HG02884 (cell line): ENCODE data around the gene BNIPL.

Experiments
- ATAC-seq: cut with Tn5 transposase; IDR thresholded peaks from one replicate; pipeline ENCODE4 v1.9.1; 2021; ENCODE audit warnings: mild to moderate bottlenecking, moderate library complexity; ENCODE audit not compliant: unreplicated experiment

The BNIPL gene, protein sequence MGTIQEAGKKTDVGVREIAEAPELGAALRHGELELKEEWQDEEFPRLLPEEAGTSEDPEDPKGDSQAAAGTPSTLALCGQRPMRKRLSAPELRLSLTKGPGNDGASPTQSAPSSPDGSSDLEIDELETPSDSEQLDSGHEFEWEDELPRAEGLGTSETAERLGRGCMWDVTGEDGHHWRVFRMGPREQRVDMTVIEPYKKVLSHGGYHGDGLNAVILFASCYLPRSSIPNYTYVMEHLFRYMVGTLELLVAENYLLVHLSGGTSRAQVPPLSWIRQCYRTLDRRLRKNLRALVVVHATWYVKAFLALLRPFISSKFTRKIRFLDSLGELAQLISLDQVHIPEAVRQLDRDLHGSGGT

DNA sequence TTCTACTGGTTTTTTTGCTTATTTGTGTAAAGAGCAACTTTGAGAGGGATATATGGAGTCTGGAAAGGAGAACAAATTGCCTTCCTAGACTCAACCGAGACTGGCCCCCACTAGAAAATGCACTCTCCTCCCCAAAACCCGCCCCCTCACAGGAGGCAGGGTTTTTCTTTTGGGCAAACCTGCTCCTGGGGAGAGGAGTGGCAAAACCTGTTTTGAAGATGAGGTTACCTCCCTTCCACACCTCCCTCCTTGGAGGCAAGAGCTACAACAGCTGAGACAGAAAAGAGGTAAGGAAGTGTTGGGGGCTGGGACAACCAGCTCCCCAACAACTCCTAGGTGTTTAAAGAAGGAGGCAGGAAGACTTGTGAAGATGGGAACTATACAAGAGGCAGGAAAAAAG, at the start of gene BNIPL:
Gene BNIPL (plus strand): TSS at position 231 of the 400 bp plus-strand sequence. CDS start 140 bp downstream, at position 371.
- no peak for ATAC-seq

DNA sequence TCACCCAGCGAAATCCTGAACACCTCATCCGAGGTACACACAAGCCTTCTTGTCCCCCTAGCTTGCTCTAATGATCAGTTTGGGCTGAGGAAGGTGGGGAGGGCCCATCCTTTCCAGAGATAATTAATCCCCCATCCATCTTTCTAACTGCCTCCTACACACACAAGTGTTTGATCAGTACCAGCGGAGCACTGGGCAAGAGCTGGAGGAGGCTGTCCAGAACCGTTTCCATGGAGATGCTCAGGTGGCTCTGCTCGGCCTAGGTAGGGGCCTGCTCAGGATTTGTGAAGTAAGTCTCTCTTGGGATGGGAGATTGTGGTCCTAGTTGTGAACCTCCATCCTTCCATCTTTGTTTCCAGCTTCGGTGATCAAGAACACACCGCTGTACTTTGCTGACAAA, 48.5 kb upstream of the BNIPL start:
- ATAC-seq: no peak

DNA sequence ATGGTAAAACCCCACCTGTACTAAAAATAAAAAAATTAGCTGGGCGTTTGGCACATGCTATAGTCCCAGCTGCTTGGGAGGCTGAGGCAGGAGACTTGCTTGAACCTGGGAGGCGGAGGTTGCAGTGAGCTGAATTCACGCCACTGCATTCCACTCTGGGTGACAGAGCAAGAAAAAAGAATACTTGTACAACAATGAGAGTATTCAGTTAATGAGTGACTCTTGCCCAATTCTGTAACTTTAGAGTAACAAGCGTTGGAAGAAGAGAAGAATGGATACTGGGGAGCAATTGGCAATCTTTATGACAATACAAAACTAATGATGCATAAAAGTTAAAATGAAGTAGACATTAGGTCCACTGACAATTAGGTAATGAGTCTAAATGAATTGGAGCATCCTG, 43.8 kb upstream of the BNIPL start:
- ATAC-seq: no peak

DNA sequence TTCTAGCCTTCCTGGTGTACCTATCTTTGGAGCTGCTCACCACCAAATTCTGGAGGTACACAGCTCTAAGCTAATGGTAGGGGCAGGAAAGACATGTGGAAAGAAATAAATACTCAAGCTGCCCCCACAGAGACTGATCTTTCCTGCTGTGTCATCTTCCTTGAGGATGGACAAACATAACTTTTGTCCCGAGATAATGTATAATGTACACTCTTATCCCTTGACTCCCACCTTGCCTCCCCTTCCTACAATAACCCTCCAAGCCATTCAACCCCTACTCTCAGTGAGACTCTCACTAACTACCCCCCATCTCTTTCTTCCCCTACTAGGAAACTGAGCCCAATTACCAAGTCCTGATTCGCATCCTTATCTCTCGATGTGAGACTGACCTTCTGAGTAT, 42.1 kb upstream of the BNIPL start:
- no peak for ATAC-seq

DNA sequence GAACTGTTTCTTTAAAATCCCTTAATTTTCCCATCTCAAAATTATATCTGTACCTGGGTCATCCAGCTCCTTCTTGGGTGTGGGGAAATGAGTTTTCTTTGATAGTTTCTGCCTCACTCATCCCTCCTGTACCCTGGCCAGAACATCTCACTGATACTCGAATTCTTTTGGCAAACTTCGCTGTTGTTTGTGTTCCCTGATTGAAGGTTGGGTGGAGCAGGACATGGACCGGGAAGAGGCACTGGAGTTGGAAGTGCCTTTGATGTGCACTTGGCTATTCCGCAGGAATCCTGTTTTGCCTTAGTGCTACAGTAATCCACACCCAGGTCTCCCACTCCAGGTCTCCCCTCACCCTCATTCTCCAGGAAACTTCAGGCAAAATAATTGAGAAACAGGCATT, 40.9 kb upstream of the BNIPL start:
- no peak for ATAC-seq

DNA sequence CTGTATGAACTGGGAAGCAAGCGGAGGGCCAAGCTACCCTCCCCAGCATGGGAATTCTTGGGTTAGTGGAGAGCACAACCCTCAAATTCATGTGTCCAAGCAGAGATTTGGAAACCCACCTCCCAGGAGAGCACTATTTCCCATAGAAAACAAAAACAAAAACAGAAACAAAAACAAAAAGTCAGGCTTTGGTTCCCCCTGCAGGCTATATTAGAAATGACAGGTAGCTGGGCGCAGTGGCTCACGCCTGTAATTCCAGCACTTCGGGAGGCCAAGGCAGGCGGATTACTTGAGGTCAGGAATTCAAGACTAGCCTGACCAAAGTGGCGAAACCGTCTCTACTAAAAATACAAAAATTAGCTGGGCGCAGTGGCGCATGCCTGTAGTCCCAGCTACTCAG, 40.5 kb upstream of the BNIPL start:
- ATAC-seq: no peak

DNA sequence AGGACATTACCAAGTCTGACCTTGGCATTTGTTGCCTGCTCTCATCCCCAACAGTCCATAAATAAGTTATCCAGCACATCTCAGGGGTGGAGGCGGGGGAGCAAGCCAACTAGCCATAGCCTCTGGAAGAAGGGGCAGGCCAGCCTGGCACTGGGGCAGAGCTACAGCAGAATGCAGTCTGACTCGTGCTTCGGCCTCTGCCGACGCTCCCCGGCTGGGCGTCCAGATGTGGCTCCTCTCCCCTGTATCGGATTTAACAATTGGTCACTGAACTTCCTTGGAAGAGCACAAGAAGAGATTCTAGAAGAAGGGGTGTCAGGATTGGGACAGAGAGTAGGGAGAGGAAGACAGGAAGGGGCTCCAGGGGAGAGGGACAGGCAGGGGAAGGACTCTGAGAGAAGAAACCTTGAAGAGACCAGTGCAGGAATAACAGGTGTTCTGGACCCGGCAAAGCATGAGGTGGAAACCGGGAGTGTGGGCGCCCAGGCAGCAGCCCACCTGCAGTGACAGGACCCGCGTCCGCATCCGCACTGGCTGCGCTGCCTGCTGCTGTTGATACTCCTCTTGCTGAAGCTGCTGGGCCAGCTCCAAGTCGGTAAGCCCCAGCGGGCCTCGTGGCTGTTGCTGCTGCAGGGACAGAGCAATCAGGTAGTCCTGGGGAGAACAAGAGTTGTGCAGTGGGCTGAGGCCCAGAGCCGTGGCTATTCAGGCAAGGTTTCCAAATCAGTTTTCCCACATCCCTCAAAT, 39.1 kb upstream of the BNIPL start:
- no peak for ATAC-seq

DNA sequence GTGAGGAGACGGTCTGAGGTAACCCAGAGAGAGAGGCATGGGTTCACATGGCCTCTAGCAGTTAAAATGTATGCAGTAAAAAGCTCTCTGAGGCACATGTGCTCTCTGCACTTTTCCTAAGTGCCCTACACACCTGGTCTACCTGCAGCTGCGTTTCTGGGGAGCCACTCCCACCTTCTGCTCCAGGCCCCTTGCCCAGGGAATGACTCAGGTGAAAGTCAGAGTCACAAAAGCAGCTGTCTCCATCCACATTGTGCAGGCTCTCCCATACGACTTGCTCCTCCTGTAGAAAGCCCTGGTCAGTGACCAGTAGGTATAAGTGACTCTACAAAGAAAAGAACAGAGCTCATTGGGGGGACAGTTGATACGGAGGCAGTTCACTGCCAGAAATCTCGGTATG, 38.4 kb upstream of the BNIPL start:
- ATAC-seq: no peak

DNA sequence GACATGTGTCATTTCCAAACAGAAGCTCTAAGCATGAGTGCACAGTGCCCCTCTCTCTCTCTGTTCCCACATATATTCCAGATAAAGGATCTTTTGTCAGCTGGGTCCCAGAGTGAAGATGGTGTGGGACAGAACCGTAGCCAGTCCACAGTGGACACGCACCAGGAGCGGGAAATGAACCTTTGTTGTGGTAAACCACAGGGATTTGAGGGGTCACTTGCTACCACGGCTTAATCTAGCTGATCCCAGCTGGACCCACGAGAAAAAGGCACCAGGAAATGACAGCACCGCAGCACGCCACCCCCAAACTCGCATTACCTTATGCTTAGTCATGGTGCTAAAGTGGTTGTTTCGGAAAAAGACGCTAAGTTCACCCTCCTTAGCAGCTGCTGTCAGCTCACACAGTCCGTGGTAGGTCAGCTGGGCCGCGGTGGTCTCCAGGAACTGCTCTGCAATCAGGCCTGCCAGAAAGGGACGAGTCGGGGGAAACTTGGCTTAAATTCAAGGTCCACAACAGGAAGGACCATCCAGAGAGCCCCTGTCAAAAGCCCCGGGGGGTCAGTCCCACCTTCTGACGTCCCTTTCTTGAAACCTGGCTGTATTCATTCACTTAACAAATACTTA, 37.2 kb upstream of the BNIPL start:
- ATAC-seq: no peak

DNA sequence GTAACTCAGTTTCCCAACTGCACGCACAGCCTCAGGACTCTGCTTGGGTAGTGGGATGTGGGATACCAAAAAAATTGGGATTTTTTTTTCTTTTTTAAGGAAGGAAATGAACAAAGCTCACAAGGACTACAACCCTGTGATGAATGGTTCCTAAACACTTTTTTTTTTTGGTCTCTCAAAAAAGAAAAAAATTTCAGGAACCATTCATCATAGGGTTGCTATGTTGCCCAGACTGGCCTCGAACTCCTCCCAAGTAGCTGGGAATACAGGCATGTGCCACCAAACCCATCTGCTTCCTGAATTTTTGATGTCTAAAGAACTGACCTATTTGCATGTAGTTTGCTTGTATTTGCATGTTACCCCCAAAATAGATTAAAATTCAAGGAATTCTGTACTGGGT, 36.5 kb upstream of the BNIPL start:
- ATAC-seq: no peak

DNA sequence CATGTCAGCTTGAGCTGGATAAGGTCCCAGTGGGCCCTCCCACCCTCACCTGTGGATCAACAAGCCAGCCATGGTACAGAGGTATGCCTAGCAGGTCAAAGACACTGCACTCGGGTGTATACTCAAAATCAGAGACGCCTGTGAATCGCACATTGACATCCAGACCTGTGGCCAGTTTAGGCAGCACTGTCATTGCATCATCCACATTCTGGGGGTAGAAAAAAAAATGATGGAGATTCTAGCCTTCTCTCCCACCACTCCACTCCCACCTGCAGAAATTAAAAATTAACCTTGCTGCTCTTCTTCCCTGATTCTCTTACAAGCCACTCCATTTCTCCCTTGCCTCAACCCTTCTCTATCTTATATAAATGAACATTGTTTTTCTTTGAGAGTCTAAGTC, 36.0 kb upstream of the BNIPL start:
- no peak for ATAC-seq

DNA sequence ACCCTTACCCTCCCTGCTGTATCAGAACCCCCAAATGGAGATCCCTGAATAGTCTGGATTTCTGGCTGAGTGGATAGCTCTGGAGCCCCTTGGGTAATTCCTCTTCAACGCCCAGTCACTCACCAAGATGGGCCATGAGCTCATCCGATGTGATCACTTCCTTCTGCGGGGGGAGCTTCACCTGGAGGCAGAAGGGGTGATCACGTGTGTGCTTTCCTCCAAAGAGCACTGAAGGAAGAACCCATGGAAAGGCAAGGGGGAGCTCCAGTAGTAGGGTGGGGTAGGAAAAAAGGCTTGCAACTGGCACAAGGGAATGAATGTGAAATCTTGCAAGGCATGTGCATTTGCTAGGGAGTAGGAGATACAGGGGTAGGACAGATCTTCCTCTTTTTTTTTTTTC, 34.8 kb upstream of the BNIPL start:
- no peak for ATAC-seq

DNA sequence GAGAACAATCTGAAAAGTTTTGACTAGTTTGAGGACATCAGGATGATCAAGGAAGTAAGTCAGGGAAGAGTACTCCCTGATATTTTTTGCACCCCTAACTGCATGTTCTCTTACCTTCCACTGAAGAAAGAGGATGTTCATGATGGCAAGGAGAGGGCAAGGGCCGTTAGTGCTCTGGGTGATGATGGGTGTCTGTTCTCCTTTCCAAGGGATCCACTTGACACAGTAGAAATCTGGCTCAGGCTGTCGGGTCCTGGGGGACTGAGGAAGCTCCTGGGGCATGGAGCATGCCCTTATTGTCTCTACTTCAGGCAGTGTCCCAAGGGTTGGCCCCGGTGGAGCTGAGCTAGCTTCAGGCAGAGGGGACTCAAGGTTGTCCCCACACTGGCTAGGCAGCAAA, 34.3 kb upstream of the BNIPL start:
- no peak for ATAC-seq

DNA sequence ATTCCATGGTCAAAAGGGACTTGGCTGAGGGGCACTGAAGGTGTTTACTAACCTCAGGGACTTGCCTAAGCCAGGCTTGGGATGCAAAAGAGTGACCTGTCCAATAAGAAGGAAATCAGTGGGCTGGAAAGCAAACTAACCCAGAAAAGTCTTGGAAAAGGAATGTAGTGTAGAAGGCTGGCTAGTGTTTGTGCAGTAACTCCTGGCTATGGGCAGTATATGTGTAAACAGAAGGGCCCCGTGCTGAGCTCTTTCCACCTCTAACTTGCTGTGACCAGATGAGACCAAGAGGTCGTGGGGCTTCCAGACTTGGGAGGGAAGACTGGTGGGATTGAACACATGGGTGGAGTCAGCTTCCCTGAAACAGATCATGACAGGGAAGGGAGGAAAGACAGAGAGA, 33.8 kb upstream of the BNIPL start:
- no peak for ATAC-seq

DNA sequence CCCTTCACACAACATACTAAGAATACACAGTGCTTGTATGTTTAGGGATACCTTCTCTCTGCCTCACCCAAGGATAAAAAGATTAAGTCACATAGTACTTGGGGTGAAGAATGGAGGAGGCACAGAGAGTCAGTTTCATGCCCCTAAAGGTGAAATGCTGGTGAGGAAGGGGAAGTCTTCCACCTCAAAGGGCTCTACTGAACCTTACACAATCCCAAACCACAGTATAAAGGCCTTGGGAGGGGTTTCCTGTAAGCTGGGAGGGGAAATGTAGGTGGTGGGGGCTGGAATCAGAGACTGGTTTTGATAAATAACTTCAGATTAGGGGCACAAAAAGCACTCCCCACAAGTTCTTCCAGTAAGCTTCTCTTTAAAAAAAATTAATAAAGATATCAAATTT, 33.2 kb upstream of the BNIPL start:
- ATAC-seq: no peak

DNA sequence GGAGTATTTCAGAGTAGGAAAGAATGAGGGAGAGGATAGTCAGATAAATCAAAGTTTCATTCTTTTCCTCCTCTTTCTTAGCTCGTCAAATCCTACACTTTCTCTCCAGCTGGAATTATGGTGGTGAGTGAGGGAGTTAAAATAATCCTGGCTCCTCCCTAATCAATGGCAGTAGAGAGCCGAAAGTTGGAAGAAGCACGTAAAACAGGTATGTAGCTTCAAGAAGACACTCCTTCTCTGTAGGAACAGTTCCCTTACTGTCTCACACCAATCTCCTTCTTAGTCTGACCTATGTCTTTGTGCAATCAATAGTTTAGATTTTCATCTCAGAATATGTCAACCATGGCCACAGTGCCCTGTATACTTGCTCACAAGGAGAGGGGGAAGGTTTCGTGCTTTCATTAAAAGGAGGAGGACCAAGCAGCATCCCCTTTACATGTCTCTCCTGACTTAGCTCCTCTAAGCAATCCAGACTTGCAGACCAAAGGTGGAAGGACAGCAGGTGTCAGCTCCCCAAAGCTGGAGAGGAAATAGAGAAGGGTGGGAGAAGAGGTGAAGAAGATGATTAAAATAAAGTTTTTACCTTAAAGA, 30.6 kb upstream of the BNIPL start:
- no peak for ATAC-seq

DNA sequence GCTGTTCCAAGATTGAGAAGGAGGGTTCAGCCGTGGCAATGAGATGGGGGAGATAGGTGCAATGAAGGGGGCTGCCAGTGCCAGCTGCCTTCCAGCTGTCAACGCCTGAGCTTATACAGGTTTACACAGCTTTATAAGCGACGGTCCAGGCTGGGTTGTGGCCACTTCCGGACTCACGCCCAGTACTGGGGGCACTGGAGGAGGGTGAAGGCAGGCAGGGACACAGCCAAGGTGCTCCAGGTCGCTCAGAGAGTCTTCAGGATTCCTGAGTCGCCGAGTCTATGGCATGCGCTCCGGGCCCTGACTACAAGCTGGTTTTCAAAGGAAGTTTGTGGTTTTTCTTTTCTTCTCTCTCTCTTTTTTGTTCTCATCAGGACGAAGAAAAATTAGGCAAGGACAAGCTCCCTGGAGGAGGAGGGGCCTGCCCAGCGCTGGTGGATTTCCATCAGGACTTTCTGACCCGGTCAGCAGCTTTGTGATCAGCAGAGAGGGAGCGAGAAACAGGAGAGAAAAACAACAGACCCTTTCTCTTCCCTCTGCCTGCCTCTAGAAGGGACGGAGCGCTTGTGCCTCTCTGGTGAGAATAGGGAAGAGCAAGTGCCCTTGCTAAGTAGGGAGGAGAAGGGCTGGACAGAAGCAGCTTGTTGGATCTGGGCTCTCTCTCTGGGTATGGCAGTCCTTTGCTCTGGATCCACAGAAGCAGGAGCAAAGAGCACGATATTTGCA, 29.9 kb upstream of the BNIPL start, which contains the start of gene MINDY1:
Gene MINDY1 (minus strand): TSS at position 576 of the 726 bp plus-strand sequence. CDS start 4,285 bp downstream, outside the sequence.
- no peak for ATAC-seq

DNA sequence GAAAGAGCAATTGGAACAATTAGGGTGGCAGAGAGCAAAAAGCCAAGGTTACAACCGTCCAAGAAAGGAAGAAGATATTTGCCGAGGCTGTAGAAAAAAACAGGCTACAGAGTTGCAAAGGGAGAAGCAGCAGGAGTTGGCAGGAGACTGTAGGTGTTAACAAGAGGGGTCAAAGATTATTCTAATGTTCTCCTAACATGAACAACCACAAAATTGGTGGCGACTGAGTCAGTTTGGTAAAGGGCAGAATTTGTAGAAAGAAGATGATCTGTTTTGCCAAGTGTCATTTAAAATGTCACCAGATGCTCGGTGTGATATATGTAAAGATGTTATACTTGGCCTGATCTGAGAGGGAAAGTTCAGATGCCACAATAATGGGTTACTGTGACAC, 28.5 kb upstream of the BNIPL start:
- no peak for ATAC-seq

DNA sequence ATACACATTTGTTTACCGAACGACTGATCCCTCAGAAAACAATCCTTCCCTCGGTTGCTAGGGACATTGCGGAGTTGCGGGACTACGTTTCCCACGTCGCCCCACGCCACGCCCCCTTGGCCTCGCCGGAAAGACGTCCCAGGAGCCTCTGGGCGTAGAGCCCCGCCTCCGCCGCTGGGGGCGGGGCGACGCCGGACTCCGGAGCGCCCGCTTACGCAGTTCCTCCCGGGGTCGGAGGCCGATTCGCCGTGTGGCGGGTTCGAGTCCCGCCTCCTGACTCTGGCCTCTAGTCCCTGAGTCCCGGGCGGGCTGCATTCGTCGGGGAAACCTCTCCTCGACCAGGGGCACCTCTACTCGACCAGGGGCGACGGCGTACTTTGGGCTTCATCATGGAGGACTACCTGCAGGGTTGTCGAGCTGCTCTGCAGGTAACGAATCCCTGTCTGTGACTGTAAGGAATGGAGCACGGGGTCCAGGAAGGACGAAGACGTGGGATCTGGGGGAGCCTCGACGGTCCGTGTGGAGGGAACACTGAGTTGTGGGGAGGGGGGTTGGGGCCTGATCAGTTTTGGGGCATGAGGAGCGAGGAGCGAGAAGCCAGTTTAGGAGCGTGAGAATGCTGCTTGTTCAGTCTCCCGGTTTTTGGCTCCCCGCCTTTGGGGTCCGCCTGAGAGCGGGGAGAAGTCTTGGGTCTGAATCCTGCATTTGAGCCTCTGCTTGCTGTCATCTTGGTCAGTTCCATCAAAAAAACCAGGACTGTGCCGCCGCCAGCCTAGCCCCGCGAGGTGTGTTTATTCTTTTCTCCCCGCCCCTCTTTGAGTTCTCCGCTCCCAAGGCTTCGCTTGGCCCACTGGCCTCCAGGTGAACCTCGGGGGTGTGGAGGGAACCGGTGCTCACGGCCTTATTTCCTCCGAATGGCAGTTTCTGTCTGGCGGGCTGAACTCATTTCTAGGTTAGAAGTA, 27.9 kb upstream of the BNIPL start, which contains the start of gene PRUNE1:
Gene PRUNE1 (plus strand): TSS at position 206 of the 962 bp plus-strand sequence. CDS start 184 bp downstream, at position 390.
- peak; percentile 63 for ATAC-seq

DNA sequence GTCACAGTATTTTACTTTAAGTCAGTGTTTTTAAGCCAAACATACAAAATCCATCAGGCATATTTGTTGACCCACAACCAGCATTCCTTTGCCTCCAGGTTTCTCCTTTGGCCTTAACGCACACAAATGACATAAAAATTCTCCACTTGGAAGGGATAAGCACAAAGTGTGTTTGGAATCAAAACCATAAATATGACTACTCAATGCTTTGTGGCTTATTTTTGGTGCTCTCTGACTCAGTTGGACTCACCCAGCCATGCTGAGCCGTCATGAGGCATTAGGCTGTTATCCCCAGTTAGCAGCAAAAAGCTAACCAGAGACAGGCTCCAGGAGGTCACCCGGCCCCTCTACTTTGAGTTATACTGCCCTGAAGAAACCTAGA, 27.2 kb upstream of the BNIPL start:
- ATAC-seq: no peak
